Hematopoietic multipotent progenitor cell treated with erythropoietin and hydrocortisone succinate and interleukin-3 and kit ligand, for 4 days (in vitro differentiated cells): ENCODE data around the gene MBLAC1.
"Not testable (repeated sequence)": the region's sequence is repeated elsewhere in the genome, so short reads cannot be mapped to it uniquely, and the experiment has no call there.

Source experiments
- DNase-seq: peaks from one replicate; pipeline ENCODE4 v3.0.0-alpha.2; 2015

MBLAC1 gene

DNA sequence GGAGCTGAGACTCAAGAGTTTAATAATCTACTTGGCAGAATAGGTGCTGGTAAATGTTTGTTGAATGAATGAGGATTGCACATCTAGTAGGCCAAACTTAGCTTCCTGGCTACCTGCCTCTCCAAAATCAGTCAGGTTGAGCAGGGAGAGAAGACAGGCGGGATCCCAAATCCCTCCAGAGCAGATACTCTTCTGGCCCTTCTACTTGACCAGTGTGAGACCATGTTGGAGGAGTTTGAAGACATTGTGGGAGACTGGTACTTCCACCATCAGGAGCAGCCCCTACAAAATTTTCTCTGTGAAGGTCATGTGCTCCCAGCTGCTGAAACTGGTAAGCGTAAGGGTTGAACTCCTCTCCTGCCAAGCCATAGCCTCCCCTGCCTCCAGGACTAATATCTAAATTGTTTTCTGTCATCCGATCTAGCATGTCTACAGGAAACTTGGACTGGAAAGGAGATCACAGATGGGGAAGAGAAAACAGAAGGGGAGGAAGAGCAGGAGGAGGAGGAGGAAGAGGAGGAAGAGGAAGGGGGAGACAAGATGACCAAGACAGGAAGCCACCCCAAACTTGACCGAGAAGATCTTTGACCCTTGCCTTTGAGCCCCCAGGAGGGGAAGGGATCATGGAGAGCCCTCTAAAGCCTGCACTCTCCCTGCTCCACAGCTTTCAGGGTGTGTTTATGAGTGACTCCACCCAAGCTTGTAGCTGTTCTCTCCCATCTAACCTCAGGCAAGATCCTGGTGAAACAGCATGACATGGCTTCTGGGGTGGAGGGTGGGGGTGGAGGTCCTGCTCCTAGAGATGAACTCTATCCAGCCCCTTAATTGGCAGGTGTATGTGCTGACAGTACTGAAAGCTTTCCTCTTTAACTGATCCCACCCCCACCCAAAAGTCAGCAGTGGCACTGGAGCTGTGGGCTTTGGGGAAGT lies 2.2 kb upstream of the MBLAC1 start:
- DNase-seq, result peak; percentile 51

DNA sequence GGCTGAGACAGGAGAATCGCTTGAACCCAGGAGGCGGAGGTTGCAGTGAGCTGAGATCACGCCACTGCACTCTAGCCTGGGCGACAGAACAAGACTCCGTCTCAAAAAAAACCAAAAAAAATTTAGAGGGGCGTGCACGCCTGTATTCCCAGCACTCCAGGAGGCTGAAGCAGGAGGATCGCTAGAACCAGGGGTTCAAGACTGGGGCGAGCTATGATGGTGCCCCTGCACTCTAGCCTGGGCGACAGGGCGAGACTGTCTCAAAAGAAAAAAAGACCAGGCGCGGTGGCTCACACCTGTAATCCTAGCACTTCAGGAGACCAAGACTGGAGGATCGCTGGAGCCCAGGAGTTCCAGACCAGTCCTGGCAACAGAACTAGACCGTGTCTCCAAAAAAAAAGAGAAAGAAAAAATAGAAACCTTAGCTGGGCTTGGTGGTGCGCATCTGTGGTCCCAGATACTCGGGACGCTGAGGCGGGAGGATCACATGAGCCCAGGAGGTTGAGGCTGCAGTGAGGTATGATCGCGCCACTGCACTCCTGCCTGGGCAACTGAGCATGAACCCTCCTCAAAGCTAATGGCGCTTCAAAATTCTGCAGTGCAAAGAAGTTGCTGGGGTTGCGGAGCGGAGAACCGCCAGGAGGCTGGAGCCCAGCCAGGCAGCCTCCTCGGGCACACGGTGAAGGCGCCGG lies 382 bp upstream of the MBLAC1 start:
- DNase-seq, result no peak

DNA sequence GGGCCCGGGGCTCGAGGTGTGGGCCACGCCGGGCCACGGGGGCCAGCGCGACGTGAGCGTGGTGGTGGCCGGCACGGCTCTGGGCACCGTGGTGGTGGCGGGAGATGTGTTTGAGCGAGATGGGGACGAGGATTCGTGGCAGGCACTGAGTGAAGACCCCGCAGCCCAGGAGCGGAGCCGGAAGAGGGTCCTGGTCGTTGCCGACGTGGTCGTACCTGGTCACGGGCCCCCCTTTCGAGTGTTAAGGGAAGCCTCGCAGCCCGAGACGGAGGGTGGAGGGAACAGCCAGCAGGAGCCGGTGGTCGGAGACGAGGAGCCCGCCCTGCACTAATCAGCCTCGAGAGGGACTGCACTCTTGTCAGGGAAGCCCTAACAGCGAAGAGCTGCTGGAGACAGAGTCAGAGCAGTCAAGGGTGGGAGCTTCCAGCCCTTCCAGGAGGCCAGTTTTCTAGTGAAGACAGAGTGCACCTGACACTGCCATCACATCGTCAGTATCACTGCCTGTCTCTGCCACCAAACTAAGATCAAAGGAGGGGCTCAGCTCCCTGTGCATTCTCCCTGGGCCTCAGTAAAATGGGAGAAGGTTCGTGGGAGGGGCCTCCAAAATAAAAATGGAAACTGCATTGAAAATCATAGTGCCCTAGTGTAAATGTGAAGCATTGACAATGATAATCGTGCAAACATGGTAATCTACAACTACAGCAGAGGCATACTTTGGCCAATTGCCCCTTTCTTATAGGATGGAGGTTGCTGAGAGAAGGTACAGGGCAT lies 1.3 kb downstream of the MBLAC1 start:
- DNase-seq, result peak; percentile 69

DNA sequence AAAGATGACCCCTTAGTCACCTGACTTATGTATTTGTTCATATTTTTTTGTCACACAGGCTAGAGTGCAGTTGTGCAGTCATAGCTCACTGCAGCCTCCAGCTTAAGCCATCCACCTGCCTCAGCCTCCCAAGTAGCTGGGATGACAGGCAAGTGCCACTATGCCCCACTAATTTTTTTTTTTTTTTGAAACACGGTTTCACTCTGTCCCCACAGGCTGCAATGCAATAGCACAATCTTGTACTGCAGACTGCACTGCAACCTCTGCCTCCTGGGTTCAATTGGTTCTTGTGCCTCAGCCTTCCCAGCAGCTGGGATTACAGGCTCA lies 1.8 kb downstream of the MBLAC1 start:
- no peak for DNase-seq

DNA sequence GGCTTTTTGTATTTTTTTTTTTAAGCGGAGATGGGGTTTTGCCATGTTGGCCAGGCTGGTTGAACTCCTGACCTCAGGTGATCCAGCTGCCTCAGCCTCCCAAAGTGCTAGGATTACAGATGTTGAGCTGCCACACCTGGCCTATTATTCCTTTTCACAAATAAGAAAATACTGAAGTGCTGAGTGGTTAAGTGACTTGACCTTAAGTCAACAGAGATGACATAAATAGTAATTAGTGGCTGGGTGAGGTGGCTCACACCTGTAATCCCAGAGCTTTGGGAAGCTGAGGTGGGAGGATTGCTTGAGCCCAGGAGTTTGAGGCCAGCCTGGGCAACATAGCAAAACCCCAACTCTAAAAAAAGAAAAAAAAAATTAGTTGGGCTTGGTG lies 3.4 kb downstream of the MBLAC1 start:
- not testable (repeated sequence) for DNase-seq

DNA sequence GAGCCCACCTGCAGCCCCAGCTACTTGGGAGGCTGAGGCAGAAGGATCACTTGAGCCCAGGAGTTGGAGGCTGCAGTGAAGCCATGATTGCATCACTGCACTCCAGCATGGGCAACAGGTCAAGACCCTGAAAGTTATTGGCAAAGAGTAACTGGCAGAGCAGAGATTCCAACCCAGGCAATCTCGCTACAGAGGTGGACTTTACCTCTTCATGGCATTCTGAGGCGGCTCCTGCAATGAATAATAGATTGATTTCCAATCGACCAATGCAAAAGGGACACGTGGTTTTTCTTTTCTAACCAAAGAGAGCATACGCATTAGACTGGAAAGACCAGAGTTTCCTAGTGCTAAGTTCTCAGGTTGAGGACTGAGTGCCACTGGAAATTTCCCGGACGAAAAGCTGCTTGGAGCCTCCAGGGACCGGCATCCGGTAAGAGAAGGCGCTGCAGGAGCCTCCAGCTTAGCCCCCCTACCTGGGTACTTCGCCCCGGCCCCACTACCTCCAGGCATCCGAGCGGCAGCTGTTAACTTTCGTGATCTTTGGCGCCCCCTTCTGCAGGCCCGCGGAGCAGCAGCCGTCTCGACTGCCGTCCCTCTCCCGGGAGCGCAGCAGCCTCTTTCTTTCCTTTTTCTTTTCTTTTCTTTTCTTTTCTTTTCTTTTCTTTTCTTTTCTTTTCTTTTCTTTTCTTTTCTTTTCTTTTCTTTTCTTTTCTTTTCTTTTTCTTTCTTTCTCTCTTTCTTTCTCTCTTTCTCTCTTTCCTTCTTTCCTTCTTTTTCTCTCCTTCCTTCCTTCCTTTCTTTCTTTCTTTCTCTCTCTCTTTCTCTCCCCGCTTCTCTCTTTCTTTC lies 4.1 kb downstream of the MBLAC1 start:
- DNase-seq, result peak; percentile 85

DNA sequence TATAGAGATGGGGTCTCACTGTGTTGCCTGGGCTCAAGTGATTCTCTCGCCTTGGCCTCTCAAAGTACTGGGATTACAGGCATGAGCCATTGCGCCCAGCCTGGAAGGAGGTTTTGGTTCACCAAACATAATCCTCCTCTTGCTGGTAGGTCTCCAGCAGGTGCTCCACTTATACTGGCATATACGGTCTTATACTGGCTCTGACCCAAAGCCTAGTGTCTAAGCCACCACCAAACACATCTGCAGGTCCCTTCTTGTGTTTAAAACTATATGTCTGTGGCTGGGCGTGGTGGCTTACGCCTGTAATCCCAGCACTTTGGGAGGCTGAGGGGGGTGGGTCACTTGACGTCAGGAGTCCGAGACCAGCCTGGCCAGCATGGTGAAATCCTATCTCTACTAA lies 5.4 kb downstream of the MBLAC1 start:
- no peak for DNase-seq

DNA sequence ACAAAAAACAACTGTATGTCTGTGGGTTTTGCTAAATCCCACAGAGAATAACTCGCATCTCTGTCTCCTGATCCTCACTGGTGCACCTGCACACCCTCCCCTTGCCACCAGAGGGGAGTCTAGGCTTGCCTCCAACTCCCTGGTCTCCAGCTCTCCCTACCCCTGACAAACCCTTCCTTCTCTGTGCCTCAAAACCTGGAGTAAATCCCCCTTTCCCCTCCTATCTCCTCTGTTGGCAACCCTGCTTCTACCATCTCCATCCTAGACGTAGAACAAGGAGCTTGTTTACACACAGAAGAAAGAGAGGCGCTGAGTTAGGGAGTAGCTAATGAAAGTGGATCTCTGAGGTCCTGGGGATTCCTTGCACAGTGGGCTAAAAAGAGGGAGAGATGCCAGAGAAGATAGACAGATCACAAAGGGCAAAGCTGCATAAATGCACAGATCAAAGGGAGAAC lies 6.0 kb downstream of the MBLAC1 start:
- DNase-seq, result peak; percentile 84

DNA sequence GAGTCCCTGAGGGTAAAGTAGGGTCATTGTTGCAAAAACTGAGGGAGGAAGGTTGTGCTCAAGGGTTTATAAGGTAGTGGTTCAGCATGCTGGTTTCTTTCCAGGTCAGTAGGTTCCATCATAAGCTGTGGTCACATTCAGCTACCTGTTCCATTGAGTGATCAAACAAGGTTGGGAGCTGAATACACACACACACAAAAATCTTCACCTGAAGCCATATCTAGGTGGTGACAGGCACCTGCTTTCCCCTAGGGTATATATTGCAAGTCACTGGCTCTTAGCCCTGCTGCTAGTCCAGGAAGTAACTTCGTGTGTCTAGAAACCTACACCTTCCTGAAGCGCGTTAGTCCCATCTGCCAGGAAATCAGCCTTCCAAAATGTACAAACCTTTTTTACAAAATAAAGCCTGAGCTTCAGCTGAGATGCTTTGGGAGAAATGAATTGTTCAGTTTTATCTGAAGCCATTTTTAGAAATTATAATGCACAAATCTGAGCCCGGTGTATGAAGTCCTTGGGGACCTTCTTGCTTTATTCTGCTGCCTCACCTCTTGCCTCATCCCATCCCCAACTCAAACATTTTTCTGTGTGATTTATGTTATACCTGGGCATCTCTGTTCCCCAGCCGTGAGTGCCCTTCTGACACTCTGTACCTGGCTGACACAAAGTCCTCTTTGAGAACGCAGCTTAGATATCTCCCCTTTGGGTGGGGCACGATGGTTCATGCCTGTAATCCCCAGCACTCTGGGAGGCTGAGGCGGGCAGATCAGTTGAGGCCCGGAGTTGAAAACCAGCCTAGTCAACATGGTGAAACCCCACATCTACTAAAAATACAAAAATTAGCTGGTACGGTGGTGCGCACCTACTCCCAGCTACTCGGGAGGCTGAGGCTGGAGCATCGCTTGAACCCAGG lies 11.3 kb downstream of the MBLAC1 start:
- no peak for DNase-seq

DNA sequence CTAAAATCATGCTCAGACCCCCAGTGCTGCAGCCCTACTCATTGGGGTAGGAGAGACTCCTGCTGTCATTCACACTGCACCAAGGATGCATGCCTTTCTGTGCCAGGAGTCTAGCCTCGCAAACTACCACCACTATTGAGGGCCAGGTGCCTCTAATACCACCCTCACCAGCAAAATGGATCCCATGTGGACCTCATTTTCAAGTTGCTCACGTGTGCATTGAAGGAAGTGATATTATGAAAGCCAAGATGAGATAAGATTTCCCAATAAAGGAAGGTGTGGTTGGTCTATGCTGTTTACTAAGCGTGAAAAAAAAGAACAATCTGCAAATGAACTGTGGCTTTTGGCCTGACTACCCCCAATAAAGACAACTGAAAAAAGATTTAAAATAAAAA lies 14.8 kb downstream of the MBLAC1 start:
- DNase-seq, result peak; percentile 60

DNA sequence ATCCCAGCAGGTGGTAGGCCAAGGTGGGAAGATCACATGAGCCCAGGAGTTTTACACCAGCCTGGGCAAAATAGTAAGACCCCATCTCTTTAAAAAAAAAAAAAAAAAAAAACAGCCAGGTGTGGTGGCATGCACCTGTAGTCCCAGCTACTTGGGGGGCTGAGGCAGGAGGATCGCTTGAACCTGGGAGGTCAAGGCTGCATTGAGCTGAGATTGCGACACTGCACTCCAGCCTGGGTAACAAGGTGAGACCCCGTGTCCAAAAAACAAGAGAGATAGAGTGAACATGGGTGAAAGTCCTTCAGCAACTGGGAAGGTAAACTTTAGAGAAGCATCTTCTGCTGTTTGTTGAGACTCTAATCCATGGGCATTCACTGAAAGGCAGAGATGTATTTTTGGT lies 15.7 kb downstream of the MBLAC1 start:
- no peak for DNase-seq

DNA sequence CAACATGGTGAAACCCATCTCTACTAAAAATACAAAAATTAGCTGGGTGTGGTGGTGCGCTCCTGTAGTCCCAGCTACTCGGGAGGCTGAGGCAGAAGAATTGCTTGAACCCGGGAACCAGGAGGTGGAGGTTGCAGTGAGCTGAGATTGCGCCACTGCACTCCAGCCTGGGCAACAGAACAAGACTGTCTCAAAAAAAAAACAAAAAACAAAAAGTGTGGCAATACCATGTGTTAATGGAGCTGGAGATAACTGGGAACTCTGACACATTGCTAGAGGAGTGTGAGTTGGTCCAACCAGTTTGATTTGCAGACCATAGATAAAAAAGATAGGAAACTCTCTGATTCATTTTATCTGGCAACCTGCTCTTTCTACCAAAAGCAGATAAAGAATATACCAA lies 19.6 kb downstream of the MBLAC1 start:
- DNase-seq, result peak; percentile 68

DNA sequence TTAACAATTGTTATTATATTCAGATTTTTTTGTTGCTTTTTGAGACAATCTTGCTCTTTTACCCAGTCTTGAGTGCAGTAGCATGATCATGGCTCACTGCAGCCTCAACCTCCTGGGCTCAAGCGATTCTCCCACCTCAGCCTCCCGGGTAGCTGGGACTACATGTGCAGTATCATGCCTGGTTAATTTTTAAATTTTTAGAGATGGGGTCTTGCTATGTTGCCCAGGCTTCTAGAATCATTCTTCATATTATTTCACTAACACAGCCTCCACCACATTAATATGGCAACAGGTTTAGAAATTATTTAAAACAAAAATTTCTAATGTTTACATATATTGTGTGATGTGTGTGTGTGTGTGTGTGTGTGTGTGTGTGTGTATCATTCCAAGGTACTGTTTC lies 20.5 kb downstream of the MBLAC1 start:
- DNase-seq, result no peak

DNA sequence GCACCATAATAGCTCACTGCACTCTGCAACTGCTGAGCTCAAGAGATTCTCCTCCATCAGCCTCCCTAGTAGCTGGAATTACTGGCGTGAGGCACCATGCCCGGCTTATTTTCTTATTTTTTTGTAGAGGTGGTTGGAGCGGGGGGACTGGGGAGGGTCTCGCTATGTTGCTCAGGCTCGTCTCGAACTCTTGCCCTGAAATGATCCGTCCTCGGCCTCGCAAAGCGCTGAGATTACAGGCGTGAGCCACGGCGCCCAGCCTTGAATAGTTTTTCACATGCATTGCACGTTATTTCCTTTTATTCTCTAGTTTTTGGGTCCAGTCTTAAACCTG lies 21.4 kb downstream of the MBLAC1 start:
- no peak for DNase-seq

DNA sequence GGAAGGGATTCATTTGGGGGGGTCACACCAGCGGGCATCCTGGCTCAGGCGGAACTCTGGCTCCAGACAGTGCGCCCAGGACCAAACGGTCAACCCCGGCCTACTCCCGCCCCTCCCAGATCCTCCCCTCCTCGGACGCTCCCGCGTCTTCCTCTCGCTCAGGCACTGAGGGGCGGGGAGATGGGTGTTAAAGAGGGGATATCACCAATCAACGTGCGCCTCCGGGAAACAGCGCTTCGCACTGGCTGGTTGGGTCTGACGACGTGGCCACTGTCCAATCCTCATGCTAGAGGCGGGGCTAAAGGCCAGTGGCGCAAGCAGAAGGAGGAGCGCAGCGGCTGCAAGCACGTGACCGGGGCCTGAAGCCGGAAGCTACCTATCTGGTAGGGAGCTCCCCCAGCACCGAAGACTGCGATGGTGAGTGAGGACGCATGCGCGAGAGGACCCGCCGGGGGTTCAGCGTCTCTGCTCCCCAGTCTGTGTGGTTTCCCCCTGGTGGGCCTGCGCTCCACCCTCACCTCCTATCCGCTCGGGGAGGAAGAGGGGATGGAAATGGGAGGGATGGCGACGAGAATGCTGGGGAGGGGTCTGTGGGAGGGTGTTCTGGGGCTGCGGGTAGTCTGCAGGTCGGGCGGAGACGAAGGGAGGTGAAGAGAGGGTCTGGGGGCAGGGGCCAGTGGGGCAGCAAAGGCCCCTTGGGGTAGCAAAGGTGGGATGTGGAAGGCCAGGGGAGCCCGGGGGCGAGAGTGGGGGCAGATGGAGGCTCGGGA lies 22.0 kb downstream of the MBLAC1 start, which contains the start of gene LAMTOR4:
Gene LAMTOR4, plus strand, starts transcription at position 360 of the 770 bp plus-strand sequence. Its CDS starts 55 bp downstream, at position 415.
- peak; percentile 100 for DNase-seq

DNA sequence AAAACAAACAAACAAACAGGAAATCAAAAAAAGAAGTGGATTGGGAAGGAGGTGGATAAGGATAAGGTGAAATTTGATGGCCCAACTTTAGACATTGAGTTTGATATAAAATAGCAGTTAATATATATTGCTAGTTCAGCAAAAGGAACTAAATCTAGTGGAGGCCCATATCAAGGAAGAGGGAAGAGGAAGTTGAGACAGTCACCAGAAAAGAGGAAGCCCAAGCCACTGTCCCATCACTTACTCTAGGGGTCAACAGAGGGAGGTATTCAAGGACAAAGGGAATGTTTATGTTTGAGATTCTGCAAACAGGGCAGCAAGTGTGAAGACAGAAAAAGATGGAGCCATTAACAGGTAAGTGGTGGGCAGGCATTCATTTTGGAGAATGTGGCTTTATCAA lies 25.6 kb downstream of the MBLAC1 start:
- DNase-seq, result peak; percentile 77

DNA sequence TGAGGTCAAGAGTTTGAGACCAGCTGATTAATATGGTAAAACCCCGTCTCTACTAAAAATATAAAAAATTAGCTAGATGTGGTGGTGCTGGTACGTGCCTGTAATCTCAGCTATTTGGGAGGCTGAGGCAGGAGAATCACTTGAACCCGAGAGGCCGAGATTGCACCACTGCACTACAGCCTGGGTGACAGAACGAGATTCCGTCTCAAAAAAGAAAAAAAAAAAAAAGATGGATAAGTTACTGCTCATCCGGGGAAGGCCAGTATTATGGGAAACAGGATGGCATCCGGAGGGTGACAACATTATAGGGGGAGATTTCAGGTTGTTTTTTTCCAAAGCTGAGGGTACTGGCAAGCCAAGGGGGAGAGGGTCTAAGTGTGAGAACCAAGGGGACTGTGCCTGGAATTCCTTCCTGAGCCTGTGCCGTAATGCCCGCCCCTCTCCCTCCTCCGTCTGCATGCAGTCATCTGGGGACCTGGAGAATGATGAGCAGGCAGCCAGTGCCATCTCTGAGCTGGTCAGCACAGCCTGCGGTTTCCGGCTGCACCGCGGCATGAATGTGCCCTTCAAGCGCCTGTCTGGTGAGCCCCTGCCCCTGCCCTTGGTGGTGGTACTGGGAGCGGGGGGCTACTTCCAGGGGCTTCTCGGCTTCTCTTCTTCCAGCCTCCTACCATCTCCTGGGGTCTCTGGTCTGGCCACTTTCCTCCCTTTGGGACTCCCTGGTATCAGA lies 26.3 kb downstream of the MBLAC1 start:
- no peak for DNase-seq

DNA sequence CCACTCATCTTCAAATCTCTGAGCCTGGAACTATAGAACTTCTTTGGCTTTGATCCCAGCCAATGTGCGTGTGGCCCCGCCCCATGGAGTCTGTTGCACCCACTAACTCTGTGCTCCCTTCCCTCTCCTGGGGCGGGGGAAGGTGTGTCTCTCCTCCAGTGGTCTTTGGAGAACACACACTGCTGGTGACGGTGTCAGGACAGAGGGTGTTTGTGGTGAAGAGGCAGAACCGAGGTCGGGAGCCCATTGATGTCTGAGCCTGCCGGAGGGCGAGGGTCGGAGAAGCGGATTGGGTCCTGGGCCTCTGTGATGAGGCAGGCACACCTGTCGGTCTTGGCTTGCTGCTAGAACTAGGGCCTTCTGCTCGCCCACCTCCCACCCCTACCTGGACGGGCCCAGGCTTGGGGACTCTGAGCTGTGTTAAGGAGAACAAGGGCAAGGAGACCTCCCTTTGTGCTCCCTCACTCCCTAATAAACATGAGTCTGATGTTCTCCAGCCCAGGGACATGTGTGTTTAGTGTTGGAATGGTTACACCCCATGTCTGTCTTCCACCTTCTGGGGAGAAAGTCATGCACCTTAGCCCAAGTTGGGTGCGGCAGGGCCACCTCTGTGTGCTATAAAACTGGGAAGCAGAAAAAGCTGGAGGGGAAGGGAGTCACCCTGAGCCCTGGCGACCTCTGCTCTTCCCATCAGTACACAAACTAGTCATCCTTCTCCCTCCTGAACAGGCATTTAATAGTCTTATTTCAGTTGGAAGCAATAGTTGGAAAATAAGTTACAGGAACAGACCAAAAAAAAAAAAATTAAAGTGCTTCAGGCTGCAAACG lies 27.2 kb downstream of the MBLAC1 start:
- DNase-seq, result peak; percentile 52
